ENCODE measurements around the gene NOX3. TPM values are rescaled to one million over a fixed set of nuclear protein-coding genes. Genes with fewer than 3 reads are reported as not detected.

NOX3 gene
- total and polyA plus RNA-seq, 10 of the 15 experiments (the other 5 are each of a cell fraction or from before 2014, with no cell fraction given) = not detected

DNA sequence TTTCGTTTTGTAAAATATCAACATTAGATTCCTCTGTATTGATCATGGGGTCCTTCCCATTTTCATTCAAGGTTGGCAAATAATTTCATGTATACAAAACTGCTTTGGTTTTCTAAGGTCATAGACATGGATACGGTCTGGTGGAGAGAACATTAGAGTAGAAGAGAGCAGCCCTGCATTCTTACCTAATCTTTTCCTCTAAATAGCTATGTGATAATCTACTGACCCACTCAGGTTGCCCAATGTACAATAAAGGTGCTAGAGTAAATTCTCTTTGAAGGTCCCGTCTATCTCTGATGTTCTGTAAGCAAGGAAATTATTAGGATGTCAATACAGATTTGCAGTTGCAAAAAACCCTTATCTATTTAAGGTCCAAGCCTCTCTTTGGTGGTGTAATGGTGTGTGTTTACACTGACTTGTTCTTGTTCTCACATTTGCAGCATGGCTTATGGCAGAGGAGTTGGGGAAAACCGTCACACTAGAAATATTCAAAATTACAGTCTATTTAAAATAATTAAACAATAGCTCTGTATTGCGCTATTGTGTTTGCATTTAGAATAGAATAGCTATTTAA, 31.2 kb upstream of the NOX3 start:
- Histone ChIP-seq H3K9me3 (replicated peaks; ENCODE audit: control insufficient read depth, insufficient read depth, low read length) (no peaks in the 10 kb centered on the region; the same call in 1 of the 3 replicates), H2AFZ (ENCODE audit: control insufficient read depth, low read depth, low read length) (no peak overlapping the region), H3K36me3 (ENCODE audit: control insufficient read depth in 2 of 2, insufficient read depth in 2 of 2, low read length in 1 of 2) (no peaks in the 10 kb centered on the region), H3K27me3 (replicated peaks in 1 of 2; ENCODE audit: control insufficient read depth in 2 of 2, insufficient read depth in 2 of 2, low read length in 1 of 2) (no peaks in the 10 kb centered on the region), H3K4me1 (ENCODE audit: control insufficient read depth, insufficient read depth, low read length) (no peaks in the 10 kb centered on the region), H3K4me3 (no peak overlapping the region), H4K20me1 (ENCODE audit: control insufficient read depth, insufficient read depth) (no peaks in the 10 kb centered on the region), H3K79me2 (ENCODE audit: control insufficient read depth, insufficient read depth, low read length) (no peaks in the 10 kb centered on the region), H3K27ac (ENCODE audit: control insufficient read depth, insufficient read depth) (no peak overlapping the region), H3K4me2 (ENCODE audit: control insufficient read depth, insufficient read depth) (no peak overlapping the region), H3K9ac (ENCODE audit: control insufficient read depth, insufficient read depth, low read length) (no peak overlapping the region)
- DNase-seq (ENCODE audit: low read depth, low spot score) = no peak
- no peak for TF ChIP-seq EED (IDR thresholded peaks at IDR 0.05; ENCODE audit: low read depth)
- TF ChIP-seq SUPT20H (IDR thresholded peaks at IDR 0.05; ENCODE audit: borderline replicate concordance, control insufficient read depth, low read depth, low read length) = no peak
- TF ChIP-seq, protein P1, sequence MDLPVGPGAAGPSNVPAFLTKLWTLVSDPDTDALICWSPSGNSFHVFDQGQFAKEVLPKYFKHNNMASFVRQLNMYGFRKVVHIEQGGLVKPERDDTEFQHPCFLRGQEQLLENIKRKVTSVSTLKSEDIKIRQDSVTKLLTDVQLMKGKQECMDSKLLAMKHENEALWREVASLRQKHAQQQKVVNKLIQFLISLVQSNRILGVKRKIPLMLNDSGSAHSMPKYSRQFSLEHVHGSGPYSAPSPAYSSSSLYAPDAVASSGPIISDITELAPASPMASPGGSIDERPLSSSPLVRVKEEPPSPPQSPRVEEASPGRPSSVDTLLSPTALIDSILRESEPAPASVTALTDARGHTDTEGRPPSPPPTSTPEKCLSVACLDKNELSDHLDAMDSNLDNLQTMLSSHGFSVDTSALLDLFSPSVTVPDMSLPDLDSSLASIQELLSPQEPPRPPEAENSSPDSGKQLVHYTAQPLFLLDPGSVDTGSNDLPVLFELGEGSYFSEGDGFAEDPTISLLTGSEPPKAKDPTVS (IDR thresholded peaks at IDR 0.05; ENCODE audit: low read depth, low read length) = no peak
- no peak for TF ChIP-seq CBFB (IDR thresholded peaks at IDR 0.05; ENCODE audit: low read depth)
- TF ChIP-seq, protein P2, sequence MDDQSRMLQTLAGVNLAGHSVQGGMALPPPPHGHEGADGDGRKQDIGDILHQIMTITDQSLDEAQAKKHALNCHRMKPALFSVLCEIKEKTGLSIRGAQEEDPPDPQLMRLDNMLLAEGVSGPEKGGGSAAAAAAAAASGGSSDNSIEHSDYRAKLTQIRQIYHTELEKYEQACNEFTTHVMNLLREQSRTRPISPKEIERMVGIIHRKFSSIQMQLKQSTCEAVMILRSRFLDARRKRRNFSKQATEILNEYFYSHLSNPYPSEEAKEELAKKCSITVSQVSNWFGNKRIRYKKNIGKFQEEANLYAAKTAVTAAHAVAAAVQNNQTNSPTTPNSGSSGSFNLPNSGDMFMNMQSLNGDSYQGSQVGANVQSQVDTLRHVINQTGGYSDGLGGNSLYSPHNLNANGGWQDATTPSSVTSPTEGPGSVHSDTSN (IDR thresholded peaks at IDR 0.05; ENCODE audit: insufficient replicate concordance, low read depth, low read length) = no peak
- TF ChIP-seq POU2F2 (IDR thresholded peaks at IDR 0.05; ENCODE audit: borderline replicate concordance, low read depth, low read length) = no peak
- no peak for TF ChIP-seq FOS (IDR thresholded peaks at IDR 0.05; ENCODE audit: borderline replicate concordance, extremely low read depth, insufficient read length)
- TF ChIP-seq ZNF274 (IDR thresholded peaks at IDR 0.05; ENCODE audit: insufficient read depth, insufficient read length) = no peak
- no peak for TF ChIP-seq ESRRA (IDR thresholded peaks at IDR 0.05; ENCODE audit: low read length)
- no peak for TF ChIP-seq NR2F1 (conservative IDR thresholded peaks at IDR 0.05)
- ChIA-PET SMC1A (ENCODE audit: uncharacterized antibody, unreplicated experiment) (interaction anchor here (0.6 to 1.2 kb wide), 5 partner anchors 11 to 1502 kb away, joined by 3 to 6 read pairs (median 3); no protein-coding TSS in a partner anchor), CTCF (interaction anchor here (0.9 to 1.2 kb wide), 2 partner anchors 9 to 160 kb away, joined by 3 read pairs; no protein-coding TSS in a partner anchor), RAD21 (ENCODE audit: unreplicated experiment) (no interaction called here), POLR2A (no interaction called here)
- no peak for FAIRE-seq
- BruUV-seq (replicated peaks) = no TSS peak
- in situ Hi-C loops (cut with MboI) (no loop called here), intact Hi-C loops (cut with micrococcal nuclease; ENCODE audit: unreplicated experiment) (no loop called here)
- 84% methylated on average over 5 of the region's 5 CpGs for WGBS (ENCODE audit: insufficient coverage, insufficient replicate concordance, low lambda C conversion rate, missing lambda C conversion rate)
- no peak for ATAC-seq
